ENCODE results near the gene SLC25A21. TPM values are rescaled to one million over a fixed set of nuclear protein-coding genes. Genes with fewer than 3 reads are reported as not detected.

SLC25A21 gene
- total RNA-seq, 1 experiment from 2014 or later = 7.1 TPM

DNA sequence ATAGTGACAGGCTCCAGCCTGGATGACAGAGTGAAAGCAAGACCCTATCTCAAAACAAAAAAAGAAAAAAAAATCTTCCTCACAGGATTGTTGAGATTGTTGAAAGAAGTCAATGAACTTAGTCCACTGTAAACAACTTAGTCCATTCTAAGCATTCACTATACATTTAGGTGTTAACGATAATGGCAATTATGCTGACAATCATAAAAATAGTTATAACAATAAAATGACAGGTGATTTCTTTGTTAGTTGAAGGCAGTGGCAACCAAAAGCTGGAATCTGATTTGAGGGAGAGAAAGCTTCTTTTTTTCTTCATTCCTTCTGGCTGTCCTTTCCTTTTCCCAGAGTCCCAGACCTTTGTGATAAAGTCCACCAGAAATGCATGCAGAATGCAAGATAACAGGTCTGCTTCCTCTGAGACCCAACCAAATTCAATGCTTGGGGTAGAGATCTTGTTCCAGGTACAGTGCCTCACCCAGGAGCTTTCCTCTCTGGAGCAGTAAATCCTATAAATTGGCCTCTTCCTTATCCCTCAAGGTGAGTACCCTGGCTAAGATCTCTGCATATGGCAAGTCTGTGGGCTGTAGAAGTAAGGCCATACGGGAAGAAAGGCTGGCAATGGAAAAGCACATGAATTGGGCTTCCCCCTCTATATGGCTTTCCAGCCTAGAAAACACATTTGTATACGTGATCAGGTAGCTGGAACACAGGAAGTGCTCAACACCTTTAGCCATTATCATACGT is 458.3 kb downstream of the SLC25A21 start:
- Mint-ChIP-seq H3K4me3 (no peak overlapping the region), H3K27ac (no peak overlapping the region; a peak in 3 of 7 replicates), H3K9me3 (no peaks in the 10 kb centered on the region), H3K36me3 (ENCODE audit: insufficient read depth in 1 of 3, low read depth in 3 of 3) (no peaks in the 10 kb centered on the region), H3K4me1 (peaks cover 11 to 12% of the 10 kb centered on the region in 2 experiments), H3K27me3 (ENCODE audit: low read depth) (no peaks in the 10 kb centered on the region; the same call in 1 of the 2 replicates)
- Histone ChIP-seq H3K9me3 (ENCODE audit: control insufficient read depth, low read depth, low read length) (no peaks in the 10 kb centered on the region), H3K14ac (ENCODE audit: insufficient read depth, low read length) (no peak overlapping the region), H2BK120ac (ENCODE audit: low read depth, low read length, poor library complexity, severe bottlenecking) (no peak overlapping the region), H4K20me1 (ENCODE audit: control insufficient read depth, insufficient read depth, insufficient read length) (no peaks in the 10 kb centered on the region), H3K4me2 (ENCODE audit: insufficient read depth, insufficient read length, low read length) (no peak overlapping the region), H3K56ac (ENCODE audit: insufficient read length, low read depth, low read length) (no peak overlapping the region), H3K4ac (ENCODE audit: low read depth, low read length) (no peak overlapping the region), H4K91ac (ENCODE audit: insufficient read length, low read depth, low read length) (no peak overlapping the region), H3K27ac (ENCODE audit: insufficient read length, low read depth, low read length) (no peak overlapping the region), H3K27me3 (ENCODE audit: insufficient read depth, low read length) (no peaks in the 10 kb centered on the region), H2AFZ (ENCODE audit: low read length) (no peak overlapping the region), H3K18ac (ENCODE audit: insufficient read length, low read depth, low read length) (no peak overlapping the region), H2BK12ac (ENCODE audit: insufficient read length, low read depth, low read length) (no peak overlapping the region), H3T11ph (ENCODE audit: low read length) (no peak overlapping the region), H4K8ac (replicated peaks; ENCODE audit: insufficient read length, low read depth, low read length) (no peak overlapping the region), H4K5ac (ENCODE audit: insufficient read length, low read depth, low read length) (no peak overlapping the region), H3K4me1 (ENCODE audit: insufficient read depth, low read length) (peaks cover 3% of the 10 kb centered on the region; the same call in 1 of the 2 replicates), H3K79me1 (ENCODE audit: insufficient read depth, low read depth, low read length, poor library complexity, severe bottlenecking) (no peaks in the 10 kb centered on the region), H3K23me2 (ENCODE audit: insufficient read length, low read depth, low read length, poor library complexity, severe bottlenecking) (no peaks in the 10 kb centered on the region), H3K79me2 (ENCODE audit: insufficient read depth, low read length) (no peaks in the 10 kb centered on the region), H2BK5ac (ENCODE audit: insufficient read length, low read length) (no peak overlapping the region), H3K23ac (ENCODE audit: insufficient read length, low read depth, low read length) (no peak overlapping the region), H2BK15ac (ENCODE audit: low read depth, low read length) (no peak overlapping the region), H3K9ac (ENCODE audit: extremely low read depth, insufficient read length, low read length) (no peak overlapping the region), H2AK5ac (ENCODE audit: insufficient read length, low read length) (no peak overlapping the region), H2BK20ac (ENCODE audit: low read depth, low read length, poor library complexity, severe bottlenecking) (no peak overlapping the region)
- DNase-seq = no peak
- no CpG with 5 or more reads among the region's 4 CpGs for WGBS (ENCODE audit: extremely low coverage, insufficient read length, low lambda C conversion rate)
- TF ChIP-seq, protein P1, sequence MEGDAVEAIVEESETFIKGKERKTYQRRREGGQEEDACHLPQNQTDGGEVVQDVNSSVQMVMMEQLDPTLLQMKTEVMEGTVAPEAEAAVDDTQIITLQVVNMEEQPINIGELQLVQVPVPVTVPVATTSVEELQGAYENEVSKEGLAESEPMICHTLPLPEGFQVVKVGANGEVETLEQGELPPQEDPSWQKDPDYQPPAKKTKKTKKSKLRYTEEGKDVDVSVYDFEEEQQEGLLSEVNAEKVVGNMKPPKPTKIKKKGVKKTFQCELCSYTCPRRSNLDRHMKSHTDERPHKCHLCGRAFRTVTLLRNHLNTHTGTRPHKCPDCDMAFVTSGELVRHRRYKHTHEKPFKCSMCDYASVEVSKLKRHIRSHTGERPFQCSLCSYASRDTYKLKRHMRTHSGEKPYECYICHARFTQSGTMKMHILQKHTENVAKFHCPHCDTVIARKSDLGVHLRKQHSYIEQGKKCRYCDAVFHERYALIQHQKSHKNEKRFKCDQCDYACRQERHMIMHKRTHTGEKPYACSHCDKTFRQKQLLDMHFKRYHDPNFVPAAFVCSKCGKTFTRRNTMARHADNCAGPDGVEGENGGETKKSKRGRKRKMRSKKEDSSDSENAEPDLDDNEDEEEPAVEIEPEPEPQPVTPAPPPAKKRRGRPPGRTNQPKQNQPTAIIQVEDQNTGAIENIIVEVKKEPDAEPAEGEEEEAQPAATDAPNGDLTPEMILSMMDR (conservative IDR thresholded peaks at IDR 0.05) = no peak

All from H9 (cell line).